K562 (cell line): ENCODE results near the gene LAMA2. TPM values are rescaled to one million over a fixed set of nuclear protein-coding genes. Genes with fewer than 3 reads are reported as not detected.

Source experiments
- ATAC-seq: fragments of 200-7000 bp; cut with Tn5 transposase; 3 replicates; pipeline ENCODE4 v1.9.1; 2020; ENCODE audit warnings: moderate library complexity
- BruUV-seq: library from RNA; stranded (reverse); fragments of 400-500 nt; replicated peaks from 2 replicates; lab custom pipeline; 2021; lab: Mats Ljungman, UMichigan
- CTCF ChIA-PET: fragments of 300-600 bp; formaldehyde crosslinking; extraction: SDS; loops from one replicate; lab custom pipeline; 2021; ENCODE audit warnings: low intra/inter-chr PET ratio; lab: Yijun Ruan, JAX
- POLR2A ChIA-PET: fragments of 300-600, 350-650 bp; sonication (Branson Sonifier 250); formaldehyde crosslinking; extraction: SDS; loops from one replicate; lab custom pipeline; 2021; ENCODE audit warnings: antibody characterized with exemption, inconsistent platforms; lab: Yijun Ruan, JAX
- DNase-seq, 4 experiments: peaks; one replicate each; pipeline versions ENCODE4 v3.0.0 to v3.0.0-alpha.2; 2011 to 2018; ENCODE audit warnings: low spot score in 3 of 4, mixed read lengths in 3 of 4; ENCODE audit errors: extremely low read depth in 1 of 4
- FAIRE-seq: peaks from 2 replicates; lab custom pipeline; 2011; peaks lifted over from hg19 to GRCh38; lab: Jason Lieb, UNC
- H2AFZ ChIP-seq: 2 replicates; pipeline ENCODE4 v1.6.0; 2011; ENCODE audit warnings: low read depth, low read length, control low read depth, inconsistent platforms
- H3K27ac ChIP-seq: fragments of 200-600 bp; 3 replicates; pipeline ENCODE4 v1.8.0; 2011; ENCODE audit warnings: low read depth, mild to moderate bottlenecking, control low read depth, inconsistent platforms, low read length, moderate library complexity, mixed read lengths; ENCODE audit errors: extremely low read depth
- H3K27me3 ChIP-seq, 2 experiments: fragments of 300-600 bp in 1 of 2; 2 replicates in 1 of 2; 3 replicates in 1 of 2; pipeline versions ENCODE4 v1.6.0 to v1.8.0; 2011; ENCODE audit warnings: inconsistent platforms in 2 of 2, low read length in 2 of 2, mild to moderate bottlenecking in 1 of 2, mixed read lengths in 1 of 2, moderate library complexity in 1 of 2; ENCODE audit not compliant: control insufficient read depth in 2 of 2, insufficient read depth in 2 of 2
- H3K36me3 ChIP-seq: fragments of 300-600 bp; 3 replicates; pipeline ENCODE4 v1.8.0; 2011; ENCODE audit warnings: mild to moderate bottlenecking, low read length, inconsistent platforms; ENCODE audit not compliant: control insufficient read depth, insufficient read depth
- H3K4me1 ChIP-seq, 2 experiments: fragments of 200-600 bp in 1 of 2; replicated peaks in 1 of 2; 2 replicates in 1 of 2; 3 replicates in 1 of 2; pipeline versions ENCODE4 v1.5.1 to v1.8.0; 2011; ENCODE audit warnings: inconsistent platforms in 2 of 2, low read length in 2 of 2, mild to moderate bottlenecking in 1 of 2, mixed read lengths in 1 of 2, moderate library complexity in 1 of 2; ENCODE audit not compliant: control insufficient read depth in 2 of 2, insufficient read depth in 2 of 2
- H3K4me2 ChIP-seq: 2 replicates; pipeline ENCODE4 v1.6.1; 2011; ENCODE audit warnings: low read length, control low read depth, inconsistent platforms, mixed read lengths; ENCODE audit not compliant: insufficient read depth
- H3K4me3 ChIP-seq: fragments of 200-600 bp; sonication (generic), shearing (Covaris generic); 2 replicates; pipeline ENCODE4 v1.5.1; 2016; ENCODE audit warnings: control low read depth, inconsistent platforms
- H3K79me2 ChIP-seq: fragments of 200-600 bp; 3 replicates; pipeline ENCODE4 v1.8.0; 2011; ENCODE audit warnings: low read length, inconsistent platforms; ENCODE audit not compliant: control insufficient read depth, insufficient read depth
- H3K9ac ChIP-seq, 2 experiments: 2 replicates each; pipeline versions ENCODE4 v1.6.0 to v1.6.1; 2011; ENCODE audit warnings: low read depth in 2 of 2, low read length in 2 of 2, control low read depth in 1 of 2, inconsistent platforms in 1 of 2, mild to moderate bottlenecking in 1 of 2, mixed read lengths in 1 of 2; ENCODE audit not compliant: insufficient read depth in 1 of 2
- H3K9me1 ChIP-seq: one replicate; pipeline ENCODE4 v1.6.0; 2011; ENCODE audit warnings: inconsistent platforms, mild to moderate bottlenecking, low read length, moderate library complexity; ENCODE audit not compliant: control insufficient read depth, insufficient read depth
- H3K9me3 ChIP-seq: replicated peaks from 2 replicates; pipeline ENCODE4 v1.5.1; 2011; ENCODE audit warnings: low read depth, low read length, inconsistent platforms; ENCODE audit not compliant: control insufficient read depth, insufficient read depth
- H4K20me1 ChIP-seq: replicated peaks from 2 replicates; pipeline ENCODE4 v1.6.1; 2011; ENCODE audit warnings: low read length, inconsistent platforms, mixed read lengths; ENCODE audit not compliant: control insufficient read depth, insufficient read depth
- KDM4B ChIP-seq, 2 experiments: fragments of 450-650 bp in 1 of 2; sonication (generic) in 1 of 2; IDR thresholded peaks; 2 replicates each; pipeline ENCODE4 v1.6.1; 2016 to 2017; ENCODE audit warnings: borderline replicate concordance in 2 of 2, antibody characterized with exemption in 1 of 2, low read depth in 1 of 2, mild to moderate bottlenecking in 1 of 2
- NFIX ChIP-seq: fragments of 250-450 bp; sonication (Bioruptor Pico); IDR thresholded peaks from 2 replicates; pipeline ENCODE4 v1.4.0; 2020; ENCODE audit warnings: low read depth, mild to moderate bottlenecking, moderate library complexity
- SRF ChIP-seq, 2 experiments: fragments of 250-450, 450-650 bp in 1 of 2; sonication (Bioruptor Pico) in 1 of 2; sonication (generic) in 1 of 2; formaldehyde crosslinking; IDR thresholded peaks; 2 replicates each; pipeline versions ENCODE4 v1.5.0 to v1.5.1; 2020 to 2022; ENCODE audit warnings: mild to moderate bottlenecking in 1 of 2, missing genetic modification reagents in 1 of 2
- STAT6 ChIP-seq: sonication (generic); formaldehyde crosslinking; IDR thresholded peaks from 2 replicates; pipeline ENCODE4 v1.8.1; 2023; ENCODE audit warnings: mild to moderate bottlenecking, missing genetic modification reagents
- ZNF124 ChIP-seq: sonication (generic); formaldehyde crosslinking; IDR thresholded peaks from 2 replicates; pipeline ENCODE4 v1.8.1; 2022; ENCODE audit warnings: missing genetic modification reagents
- ZNF324 ChIP-seq: fragments of 250-450 bp; sonication (Bioruptor Pico); IDR thresholded peaks from 2 replicates; pipeline ENCODE4 v1.4.0; 2020; ENCODE audit warnings: mild to moderate bottlenecking
- ZNF436 ChIP-seq: fragments of 250-450, 450-650 bp; sonication (Bioruptor Pico); formaldehyde crosslinking; IDR thresholded peaks from 2 replicates; pipeline ENCODE4 v1.7.0; 2020; ENCODE audit warnings: mild to moderate bottlenecking
- WGBS: fragments of 100-300 bp; shearing (Covaris generic); methylation state at CpG from one replicate; pipeline ENCODE4 v1.1.6; 2016; ENCODE audit warnings: low coverage, mixed read lengths; ENCODE audit not compliant: insufficient coverage; ENCODE audit errors: missing lambda C conversion rate; 5-methylcytosine and 5-hydroxymethylcytosine counted together
- in situ Hi-C: fragments of 300-500 bp; cut with MboI; formaldehyde crosslinking; loops from 4 replicates; pipeline ENCODE4 v1.15.0; 2018; ENCODE audit warnings: inconsistent platforms, mixed read lengths
- intact Hi-C: fragments of 100-400 bp; cut with micrococcal nuclease; formaldehyde crosslinking; loops from 2 replicates; pipeline ENCODE4 v1.14.2; 2022
- polyA plus RNA-seq, 8 experiments: library from polyadenylated mRNA; depleted of rRNA in 4 of 8; stranded (reverse) in 5 of 8; unstranded in 3 of 8; fragments of >200 nt; fragmentation: Nextera tagmentation in 2 of 8; fragmentation: Illumina TruSeq in 1 of 8; extraction: Ambion mirVana in 2 of 8; extraction: Trizol in 1 of 8; gene quantifications; 2 replicates each; pipeline versions ENCODE4 v1.2.1 to v1.2.3, GENCODE V29; 2011 to 2014; ENCODE audit warnings: inconsistent platforms in 1 of 8, missing spikeins in 1 of 8
- total RNA-seq, 7 experiments: library from RNA; depleted of rRNA in 6 of 7; stranded (reverse); fragments of >200 nt in 6 of 7; fragmentation: Illumina TruSeq in 2 of 7; extraction: Trizol in 2 of 7; gene quantifications; 2 replicates each; pipeline versions ENCODE4 v1.2.1 to v1.2.3, GENCODE V29; 2011 to 2021; ENCODE audit warnings: low replicate concordance in 1 of 7

LAMA2 gene
- total and polyA plus RNA-seq, 9 of the 15 experiments (the other 6 are each of a cell fraction or from before 2014, with no cell fraction given), result 0.04 to 1.5 (median 0.36) TPM

DNA sequence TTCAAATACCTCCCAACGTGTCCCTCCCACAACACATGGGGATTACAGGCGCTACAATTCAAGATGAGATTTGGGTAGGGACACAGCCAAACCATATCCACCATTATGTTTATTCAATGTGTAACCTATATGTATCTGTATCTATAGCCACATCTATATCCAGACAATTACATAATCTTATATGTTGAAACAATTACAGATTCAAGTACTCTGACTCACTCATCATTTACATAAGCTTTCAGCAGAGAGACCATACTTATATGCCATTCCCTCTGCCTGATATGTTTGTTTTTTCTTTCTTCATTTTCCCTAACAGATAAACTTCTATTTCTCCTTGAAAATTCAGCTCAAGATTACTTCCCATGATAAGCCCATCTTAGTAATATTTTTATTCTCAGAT, 163.6 kb downstream of the LAMA2 start:
- ChIA-PET POLR2A (no interaction called here), CTCF (no interaction called here)
- DNase-seq (no peak), ATAC-seq (no peak), FAIRE-seq (no peak)
- H3K79me2 ChIP-seq, result no peaks in the 10 kb centered on the region
- no peaks in the 10 kb centered on the region for H3K36me3 ChIP-seq
- H3K9me3 ChIP-seq, result no peaks in the 10 kb centered on the region; the same call in 1 of the 2 replicates
- H3K27ac ChIP-seq, result no peak overlapping the region
- H2AFZ ChIP-seq, result no peak overlapping the region
- intact Hi-C loops, result no loop called here
- no peaks in the 10 kb centered on the region for H4K20me1 ChIP-seq
- WGBS, result 0% methylated on average over 2 of the region's 2 CpGs
- no peaks in the 10 kb centered on the region for H3K27me3 ChIP-seq
- H3K4me2 ChIP-seq, result no peak overlapping the region
- H3K9me1 ChIP-seq, result no peaks in the 10 kb centered on the region
- in situ Hi-C loops, result no loop called here
- BruUV-seq, result no TSS peak
- no peak for TF ChIP-seq ZNF436 (CRISPR knock-in tag)
- TF ChIP-seq SRF (CRISPR knock-in tag; IDR thresholded peaks at IDR 0.05), result no peak
- TF ChIP-seq STAT6, result no peak
- TF ChIP-seq ZNF124, result no peak
- TF ChIP-seq KDM4B (IDR thresholded peaks at IDR 0.05; ENCODE audit: borderline replicate concordance in 2 of 2, low read depth in 1 of 2), result no peak
- TF ChIP-seq ZNF324, result no peak
- no peak for TF ChIP-seq NFIX (CRISPR knock-in tag)
- H3K4me1 ChIP-seq, result no peaks in the 10 kb centered on the region
- no peak overlapping the region for H3K9ac ChIP-seq
- H3K4me3 ChIP-seq, result no peak overlapping the region
